AG08395 (cell line): ENCODE results near the gene GALNT2.

Experiments
- DNase-seq: peaks from one replicate; pipeline ENCODE4 v3.0.0; 2012; ENCODE audit warnings: mixed read lengths, low spot score

The GALNT2 gene

DNA sequence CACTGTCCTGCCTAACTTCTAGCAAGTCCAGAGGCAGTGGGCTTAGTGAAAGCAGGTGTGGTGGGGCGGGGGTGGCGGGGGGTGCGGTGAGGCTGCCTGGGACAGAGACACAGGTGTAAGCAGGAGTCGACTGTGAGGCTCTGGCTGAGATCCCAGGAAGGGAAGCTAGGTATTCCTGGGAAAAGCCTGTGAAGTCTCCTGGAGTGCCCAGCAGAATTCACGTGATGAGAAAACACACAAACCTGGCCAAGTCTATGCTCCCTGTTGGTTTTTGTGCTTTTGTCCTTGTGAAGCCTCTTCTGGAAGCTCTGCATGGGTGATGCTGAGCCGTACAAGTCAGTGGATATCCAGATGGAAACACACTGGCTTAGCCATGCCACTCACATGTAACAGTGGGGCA lies 5.3 kb downstream of the GALNT2 start:
- DNase-seq: no peak

DNA sequence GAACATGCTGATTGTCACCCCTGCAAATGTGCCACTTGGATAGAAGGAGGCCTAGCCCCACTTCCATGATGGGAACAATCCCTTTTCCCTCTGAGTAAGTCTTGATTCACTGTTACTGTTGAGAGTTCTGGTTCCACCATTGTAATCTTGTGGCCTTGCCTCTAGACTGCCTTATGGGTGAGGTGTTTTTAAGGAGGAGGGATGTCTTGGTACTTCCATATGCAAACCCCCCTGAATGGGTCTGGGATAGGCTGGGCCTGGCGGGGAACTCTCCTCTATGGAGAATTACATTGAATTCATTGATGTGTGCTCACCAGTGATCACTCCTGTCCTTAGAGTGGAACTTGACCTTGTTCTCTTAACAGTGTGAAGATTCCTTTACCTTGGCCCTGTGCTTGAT lies 5.8 kb downstream of the GALNT2 start:
- no peak for DNase-seq

DNA sequence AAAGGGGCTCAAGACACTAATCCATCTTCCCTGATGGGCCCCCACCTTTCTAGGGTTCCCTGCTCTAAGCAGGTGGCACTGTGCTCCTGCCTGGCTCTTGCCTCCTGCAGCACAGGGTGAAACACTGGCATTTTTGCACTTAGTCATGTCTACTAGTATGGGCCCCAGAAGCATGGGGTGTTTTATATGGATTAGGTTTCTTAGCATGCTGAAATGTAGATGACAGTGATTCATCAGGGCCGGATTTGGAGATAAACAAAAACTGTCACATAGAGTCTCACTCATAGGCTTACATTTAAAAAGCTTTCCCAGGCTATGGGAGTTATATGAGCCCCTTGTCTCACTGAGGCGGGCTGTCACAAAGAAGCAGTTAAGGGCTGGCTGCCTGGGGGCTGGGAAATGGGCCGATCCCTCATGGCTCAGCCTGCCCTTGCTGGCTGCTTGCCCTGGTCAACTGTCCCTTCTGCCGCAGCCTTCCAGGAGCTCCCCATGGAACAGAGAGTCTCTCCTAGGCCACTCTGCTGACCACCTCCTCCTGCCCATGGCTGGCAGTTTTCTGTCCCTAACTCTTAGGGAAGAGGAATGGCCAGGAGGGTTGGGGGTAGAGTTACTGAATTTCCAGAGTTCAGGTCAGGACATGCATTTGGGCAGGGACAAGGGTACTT lies 6.5 kb downstream of the GALNT2 start:
- peak; percentile 28 for DNase-seq

DNA sequence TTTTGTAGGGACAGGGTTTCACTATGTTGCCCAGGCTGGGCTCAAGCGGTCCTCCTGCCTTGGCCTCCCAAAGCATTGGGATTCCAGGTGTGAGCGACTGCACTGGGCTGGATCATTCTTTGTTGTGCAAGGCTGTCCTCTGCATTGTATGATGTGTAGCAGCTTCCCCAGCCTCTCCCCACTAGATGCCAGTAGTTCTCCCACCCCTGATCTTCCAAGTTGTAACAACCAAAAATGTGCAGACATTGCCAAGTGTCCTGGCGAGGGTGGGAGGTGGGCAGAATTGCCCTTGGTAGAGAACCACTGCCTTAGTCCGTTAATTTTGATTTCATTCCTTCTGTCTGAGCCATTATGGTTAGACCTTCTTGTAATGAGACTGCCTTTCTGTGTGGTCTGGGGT lies 7.2 kb downstream of the GALNT2 start:
- DNase-seq: no peak

DNA sequence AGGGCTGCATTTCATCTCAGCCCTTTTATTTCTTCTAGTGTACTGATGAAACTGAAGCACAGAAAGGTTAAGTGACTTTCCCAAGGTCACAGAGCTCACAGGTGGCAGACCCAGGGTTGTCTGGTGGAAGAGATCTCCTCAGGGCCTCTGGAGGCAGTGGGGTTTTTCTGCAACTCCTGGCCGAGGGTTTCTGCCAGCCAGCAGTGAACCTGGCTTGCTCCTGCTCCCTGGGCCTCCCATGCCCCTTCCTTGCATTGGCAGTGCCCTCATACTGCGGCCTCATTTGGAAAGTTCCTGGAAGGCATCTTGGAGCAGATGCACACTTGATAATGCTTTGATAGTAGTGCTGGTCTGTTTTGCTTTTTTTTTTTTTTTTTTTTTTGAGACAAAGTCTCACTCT lies 7.7 kb downstream of the GALNT2 start:
- DNase-seq: no peak

DNA sequence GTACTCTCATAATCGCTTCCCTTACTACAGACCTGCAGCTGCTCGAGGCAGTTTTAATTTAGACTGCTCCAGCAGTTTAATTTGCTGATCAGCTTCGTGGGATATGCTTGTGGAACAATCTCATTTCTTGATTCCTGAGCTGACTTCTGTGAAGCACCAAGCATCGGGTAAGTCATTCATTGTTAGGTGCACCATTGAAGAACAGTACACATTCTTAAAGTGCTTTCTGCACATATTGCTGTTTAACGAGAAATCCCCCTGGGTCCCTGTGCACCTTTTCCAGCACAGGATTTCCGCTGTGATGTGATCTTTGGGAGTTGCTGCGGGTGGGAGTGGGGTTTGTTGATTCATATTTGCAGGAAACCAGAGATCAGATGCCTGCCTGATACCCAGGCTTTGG lies 9.1 kb downstream of the GALNT2 start:
- DNase-seq: no peak

DNA sequence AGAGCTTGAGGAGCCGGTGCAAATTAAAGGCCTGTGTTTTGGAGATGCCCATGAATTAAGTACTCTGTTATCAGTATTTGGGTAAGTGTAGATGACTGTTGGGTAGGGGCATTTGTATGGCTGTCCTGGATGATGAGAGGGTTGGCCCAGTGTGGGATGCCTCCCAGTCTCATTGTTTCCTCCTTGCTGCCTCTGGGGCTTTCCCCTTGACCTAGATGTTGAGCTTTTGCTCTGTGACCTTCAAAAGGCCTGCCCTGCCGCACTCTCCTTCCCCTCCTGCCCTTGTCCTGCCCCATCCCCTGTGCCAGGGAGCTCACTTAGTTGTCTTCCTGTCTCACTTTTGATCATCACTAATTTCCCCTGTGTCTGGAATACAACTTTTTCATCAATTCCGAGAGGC lies 10.0 kb downstream of the GALNT2 start:
- no peak for DNase-seq

DNA sequence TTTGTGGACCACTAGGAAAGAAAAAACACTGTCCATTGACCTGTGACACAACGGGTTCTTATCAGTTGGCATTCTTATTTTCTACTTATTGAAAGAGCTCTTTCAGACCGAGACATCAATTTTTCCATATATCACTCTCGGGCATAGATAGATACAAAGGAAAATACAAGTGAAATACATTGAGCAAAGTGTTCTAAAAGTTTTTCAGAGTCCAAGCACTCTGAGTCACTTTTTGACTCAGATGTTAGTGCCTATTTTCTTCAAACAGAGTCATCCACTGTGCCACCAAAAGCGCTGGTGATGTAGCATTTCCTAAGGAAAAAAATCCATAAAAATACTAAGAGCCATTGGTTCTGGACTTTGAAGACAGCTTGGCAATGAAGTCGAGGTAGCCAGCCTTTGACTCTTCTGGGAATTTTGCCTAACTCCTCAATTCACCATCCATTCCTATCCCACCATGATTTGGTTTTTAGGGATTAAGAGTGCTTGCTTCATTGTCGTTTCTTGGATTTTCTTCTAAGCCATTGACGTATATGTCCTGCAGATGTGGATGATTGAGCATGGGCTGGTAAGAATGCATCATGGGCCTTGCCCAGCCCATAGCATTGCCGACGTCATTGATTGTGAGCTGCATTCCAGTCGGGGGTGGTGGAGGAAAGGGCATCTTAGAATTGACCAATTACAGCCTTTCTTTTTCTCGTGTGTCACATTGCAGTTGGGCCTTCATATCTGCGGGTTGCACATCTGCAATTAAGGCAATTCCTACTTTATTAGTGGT lies 10.6 kb downstream of the GALNT2 start:
- DNase-seq: no peak

DNA sequence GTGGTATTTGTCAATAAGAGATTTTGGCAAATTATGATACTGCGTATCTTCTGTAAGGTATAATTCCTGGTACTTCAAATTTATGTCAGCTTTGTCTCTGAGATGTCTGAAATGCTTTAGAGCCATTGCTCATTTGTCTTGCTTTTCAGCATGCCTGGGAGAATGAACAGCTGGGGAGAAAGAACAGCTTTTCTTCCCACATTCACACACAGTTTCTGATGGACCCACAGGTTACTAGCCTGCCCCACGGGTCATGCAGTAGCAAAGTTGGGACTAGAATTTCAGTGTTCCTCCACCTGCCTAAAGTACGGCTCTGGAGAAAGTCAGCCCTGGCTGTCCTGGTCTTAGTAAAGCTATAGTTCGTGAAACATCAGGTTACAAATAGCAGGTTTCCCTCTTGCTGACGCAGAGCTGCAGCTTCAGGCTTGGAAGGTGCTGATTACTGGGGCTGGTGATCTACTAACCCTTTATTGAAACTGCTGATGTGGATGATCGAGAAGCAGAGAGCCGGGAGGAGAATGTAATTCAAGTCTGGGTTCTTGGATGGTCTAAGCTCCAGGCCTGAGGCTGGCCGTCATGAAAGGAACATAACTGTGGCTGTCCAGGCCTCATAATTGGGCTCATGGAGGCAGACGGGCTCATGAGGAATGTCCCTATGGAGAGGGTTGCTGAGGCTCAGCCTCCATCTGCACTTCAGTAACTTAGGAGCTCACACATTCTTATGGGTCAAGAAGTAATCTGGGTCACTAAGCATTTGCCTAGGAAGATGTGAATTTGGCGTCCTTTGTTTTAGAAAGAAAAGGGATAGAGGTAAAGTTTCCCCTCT lies 12.4 kb downstream of the GALNT2 start:
- no peak for DNase-seq

DNA sequence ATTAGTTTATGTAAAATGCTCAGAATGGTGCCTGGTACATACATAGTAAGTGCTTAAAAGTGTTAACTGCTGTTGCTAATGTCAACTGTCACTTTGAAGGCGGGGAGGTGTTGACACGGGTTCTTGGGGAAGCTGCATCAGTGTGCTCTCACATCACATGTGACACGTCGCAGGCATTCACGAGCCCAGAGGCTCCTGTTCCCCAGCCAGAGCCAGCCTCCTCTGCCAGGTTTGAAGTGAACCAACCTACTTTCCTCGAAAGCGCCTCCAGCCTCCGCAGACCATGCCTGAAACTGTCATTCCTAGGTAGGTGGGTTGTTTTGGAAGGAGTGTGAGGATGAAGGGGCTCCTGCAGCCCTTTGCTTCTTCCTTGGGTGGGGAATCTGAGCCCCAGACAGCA lies 13.8 kb downstream of the GALNT2 start:
- no peak for DNase-seq

DNA sequence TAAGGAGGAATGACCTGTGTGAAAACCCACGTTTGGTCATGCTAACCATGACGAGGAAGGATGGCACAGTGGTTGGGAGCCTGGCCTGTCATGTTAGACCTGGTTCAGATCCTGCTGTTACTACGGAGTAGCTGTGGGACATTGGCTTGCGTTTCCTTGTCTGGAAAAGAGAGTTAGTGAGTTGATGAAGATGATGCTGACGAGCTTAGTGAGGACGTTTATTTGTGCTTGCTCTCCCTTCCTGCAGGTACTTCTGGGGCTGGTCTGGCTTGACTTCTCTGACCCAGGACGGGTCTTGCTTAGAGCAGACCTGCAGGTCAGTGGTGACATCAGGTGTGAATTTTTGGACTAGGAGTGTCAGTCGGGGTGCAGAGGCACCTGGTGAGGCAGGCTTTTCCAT lies 14.7 kb downstream of the GALNT2 start:
- DNase-seq: no peak

DNA sequence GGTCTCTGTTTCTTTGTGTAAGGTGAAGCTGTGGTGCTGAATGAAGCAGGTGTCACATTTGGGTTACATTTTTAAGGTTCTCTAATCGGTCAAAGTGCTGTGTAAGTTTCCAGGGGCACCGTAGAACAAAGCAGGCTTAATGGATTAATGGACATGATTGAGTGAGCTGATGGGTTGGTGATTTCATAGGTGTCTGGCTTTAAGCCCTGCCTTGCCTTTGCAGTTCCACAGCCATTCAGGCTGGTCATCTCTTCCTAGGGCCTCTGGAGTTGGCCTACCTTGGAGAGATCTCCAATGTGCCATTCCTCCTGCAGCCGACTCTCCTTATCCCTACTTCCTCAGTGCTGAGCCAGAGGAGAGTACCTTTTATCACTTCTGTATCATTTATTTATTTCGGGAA lies 15.2 kb downstream of the GALNT2 start:
- DNase-seq: no peak

DNA sequence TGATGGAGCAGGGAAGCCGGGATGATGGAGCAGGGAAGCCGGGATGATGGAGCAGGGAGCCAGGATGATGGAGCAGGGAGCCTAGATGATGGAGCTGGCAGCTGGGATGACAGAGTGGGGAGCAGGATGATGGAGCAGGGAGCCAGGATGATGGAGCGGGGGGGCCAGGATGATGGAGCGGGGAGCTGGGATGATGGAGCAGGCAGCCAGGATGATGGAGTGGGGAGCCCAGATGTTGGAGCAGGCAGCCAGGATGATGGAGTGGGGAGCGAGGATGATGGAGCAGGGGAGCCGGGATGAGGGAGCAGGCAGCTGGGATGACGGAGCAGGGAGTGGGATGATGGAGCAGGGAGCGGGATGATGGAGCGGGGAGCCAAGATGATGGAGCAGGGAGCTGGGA lies 16.0 kb downstream of the GALNT2 start:
- DNase-seq: no peak

DNA sequence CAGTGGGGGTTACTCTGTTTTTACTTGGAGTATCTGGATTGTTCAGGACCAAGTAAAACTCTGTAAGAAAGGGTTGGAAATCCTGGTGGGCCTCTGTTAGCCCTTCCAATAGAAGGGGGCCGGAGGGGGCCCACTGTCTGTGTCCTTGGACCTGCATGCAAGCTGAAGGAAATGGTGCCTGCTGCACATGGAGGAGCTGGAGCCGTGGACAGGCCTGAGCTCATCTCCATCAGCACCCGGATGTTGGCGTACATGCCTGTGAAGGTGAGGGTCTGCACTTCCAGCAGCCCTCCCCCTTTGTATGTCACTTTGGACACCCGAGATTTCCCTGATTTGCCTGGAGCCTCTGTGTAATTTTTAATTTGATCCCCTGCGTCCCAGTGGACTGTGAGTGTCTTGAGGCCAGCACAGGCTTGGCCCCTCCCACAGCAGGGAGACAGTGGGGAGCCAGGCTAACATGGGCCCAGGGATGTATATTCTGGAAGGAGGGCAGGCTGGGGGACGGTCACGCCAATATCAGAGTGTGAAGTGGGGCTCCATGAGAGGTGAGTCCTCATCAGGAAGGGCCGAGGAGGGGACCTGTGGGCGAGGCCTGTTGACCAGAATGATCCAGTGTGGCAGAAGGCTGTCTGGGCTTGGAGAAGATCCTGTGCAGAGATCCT lies 16.8 kb downstream of the GALNT2 start:
- DNase-seq: peak; percentile 23

DNA sequence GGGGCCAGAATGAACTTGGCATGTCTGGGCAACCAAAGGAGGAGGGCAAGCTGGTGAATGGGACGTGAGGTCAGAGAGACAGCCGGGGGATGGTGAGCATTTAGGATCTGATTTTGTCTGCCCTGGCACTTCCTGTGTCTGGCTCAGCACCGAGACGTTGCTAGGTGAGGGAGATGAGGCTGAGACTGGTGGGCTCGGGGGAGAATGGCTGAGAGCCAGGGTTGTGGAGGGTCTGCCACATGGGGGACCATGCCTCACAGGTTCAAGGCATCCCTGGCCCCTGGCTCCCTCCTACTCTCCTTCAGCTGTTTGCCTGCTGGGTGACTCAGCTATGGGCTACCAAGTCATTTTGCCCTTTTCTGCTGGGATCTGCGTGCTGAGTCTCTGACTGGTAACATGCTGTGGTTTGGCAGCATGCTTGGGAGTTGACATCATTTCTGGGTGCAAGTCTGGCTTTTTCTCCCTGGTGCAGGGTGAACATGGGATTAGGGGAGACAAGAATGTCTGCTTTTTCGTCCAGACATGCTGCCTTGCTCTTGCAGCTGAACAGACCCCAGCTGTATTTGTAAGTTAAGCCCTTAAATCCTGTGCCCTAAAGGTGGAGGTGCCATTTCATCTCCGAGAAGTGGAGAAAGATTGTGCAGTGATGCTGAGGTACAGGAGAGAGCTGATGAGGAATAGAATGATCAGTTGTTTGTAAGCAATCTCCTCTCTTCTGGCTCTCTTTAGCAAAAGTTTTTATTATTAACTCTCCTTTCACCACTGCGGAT lies 17.6 kb downstream of the GALNT2 start:
- DNase-seq: peak; percentile 96

DNA sequence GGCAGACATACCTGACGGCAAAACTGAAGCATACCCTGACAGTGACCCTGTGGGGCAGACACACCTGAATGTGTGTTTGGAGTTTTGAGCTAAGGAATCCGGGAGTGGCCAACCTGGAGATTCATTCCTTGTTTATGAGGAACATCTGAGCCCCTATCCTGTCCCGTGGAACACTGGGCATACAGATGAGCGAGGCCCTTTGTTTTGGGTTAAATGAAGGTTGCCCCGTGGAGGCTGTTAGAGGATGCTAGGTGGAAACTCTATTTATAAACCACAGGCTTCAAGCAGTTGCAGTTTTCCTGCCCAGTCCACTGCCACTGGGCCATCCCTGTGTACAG lies 18.1 kb downstream of the GALNT2 start:
- DNase-seq: no peak

DNA sequence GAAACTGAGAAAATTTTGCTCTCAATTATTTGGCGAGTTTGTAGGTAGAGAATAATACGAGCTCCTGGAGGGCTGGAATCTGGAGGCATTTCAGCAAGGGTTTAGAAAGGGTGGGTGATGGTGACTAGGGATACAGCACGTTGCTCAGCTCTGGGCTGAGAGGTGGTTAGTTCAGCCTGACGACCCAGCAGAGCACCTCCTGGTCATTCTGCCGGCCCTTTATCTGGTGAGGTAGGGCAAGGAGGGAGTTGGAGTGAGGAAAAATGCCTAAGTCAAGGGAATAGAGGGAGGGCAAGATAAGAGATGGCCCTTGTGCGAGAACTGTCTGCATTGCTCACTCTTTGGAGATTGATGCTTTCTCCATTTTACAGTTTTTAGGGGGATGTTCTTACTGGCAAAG lies 19.1 kb downstream of the GALNT2 start:
- no peak for DNase-seq

DNA sequence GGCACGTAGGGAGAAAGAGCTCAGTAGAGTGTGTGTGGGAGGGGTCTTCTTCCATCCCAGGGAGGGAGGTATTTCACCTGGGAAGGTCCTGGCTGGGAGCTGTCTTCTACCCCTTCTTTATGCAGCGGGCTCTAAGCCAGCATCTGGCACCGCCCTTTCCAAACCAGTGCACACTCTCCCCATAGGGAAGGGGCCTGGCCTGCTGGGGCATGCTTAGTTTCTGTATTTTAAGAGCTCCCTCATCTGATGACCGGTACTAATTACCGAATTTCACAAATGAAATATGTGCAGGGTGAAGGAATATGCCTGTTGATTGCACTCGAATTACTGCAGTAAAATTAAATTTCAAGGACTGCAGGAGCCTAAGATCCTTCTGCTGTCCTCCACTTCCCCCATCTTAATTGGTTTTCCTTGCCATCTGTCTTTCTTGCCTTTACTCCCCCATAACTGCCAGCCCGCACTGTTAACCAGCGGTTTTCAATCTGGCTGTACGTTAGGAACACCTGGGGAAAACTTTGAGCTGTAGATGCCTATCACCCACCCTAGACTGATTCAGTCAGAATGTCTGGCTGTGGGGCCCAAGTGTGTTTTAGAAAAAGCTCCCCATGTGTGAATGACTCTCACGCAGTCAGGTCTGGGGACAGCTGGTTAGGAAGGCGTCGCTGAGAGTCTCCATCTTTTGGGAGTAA lies 20.1 kb downstream of the GALNT2 start:
- no peak for DNase-seq

DNA sequence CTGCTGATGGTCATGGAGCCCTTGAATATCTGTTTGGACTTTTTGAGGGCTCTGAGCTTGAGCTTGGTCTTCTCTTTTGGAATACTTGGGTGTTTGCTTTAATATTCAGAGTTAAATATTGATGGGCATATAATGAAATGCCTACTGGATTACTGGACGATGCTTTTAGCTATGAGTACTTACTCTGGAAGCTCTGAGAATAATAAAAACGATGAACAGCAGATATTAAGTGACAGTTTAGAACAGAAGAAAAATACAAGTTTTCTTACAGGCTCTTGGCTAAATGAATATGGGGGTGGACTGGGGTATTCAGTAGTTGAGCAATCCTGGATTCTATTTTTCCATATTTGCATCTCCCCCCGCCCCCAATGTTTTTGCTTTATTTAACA lies 20.7 kb downstream of the GALNT2 start:
- DNase-seq: no peak

DNA sequence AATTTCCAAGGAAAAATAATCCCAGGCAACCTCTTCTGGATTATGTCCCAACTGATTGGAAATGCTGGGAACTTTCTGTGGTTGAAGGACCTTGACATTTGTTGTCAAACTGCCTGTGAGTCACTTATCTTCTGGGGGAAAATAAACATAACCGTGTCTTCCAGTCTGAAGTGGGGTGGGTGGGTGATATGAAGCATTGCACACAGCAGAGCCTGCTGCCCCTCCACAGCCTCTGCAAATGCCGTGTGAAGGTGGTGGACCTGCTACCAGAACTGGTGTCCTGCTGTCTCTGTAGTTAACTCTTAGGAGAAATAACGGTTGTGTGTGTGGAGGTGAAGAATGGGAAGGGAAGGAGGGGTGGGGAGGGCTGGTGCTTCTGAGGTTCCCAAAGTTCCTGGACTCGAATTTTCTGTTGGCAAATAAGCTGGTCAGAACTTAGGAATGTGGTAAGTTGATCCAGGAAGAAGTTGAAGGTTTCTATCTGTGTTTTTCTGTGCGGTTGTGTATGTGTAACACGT lies 23.2 kb downstream of the GALNT2 start:
- DNase-seq: peak; percentile 51
